Glutamatergic neuron (in vitro differentiated cells): ENCODE results near the gene ADSS1. TPM values are rescaled to one million over a fixed set of nuclear protein-coding genes. Genes with fewer than 3 reads are reported as not detected.

Experiments used
- DNase-seq: peaks from one replicate; pipeline ENCODE4 v3.0.0; 2022
- H3K27ac Mint-ChIP-seq: one replicate; pipeline ENCODE4 v1.8.0; 2020; ENCODE audit warnings: mild to moderate bottlenecking, mixed read lengths, inconsistent platforms; ENCODE audit not compliant: unreplicated experiment
- H3K27me3 Mint-ChIP-seq: one replicate; pipeline ENCODE4 v1.8.0; 2020; ENCODE audit warnings: mild to moderate bottlenecking, moderate library complexity, mixed read lengths, inconsistent platforms; ENCODE audit not compliant: unreplicated experiment
- H3K36me3 Mint-ChIP-seq: one replicate; pipeline ENCODE4 v1.8.0; 2020; ENCODE audit warnings: mild to moderate bottlenecking, mixed read lengths, inconsistent platforms; ENCODE audit not compliant: unreplicated experiment
- H3K4me1 Mint-ChIP-seq: one replicate; pipeline ENCODE4 v1.8.0; 2020; ENCODE audit warnings: mild to moderate bottlenecking, low read depth, mixed read lengths, inconsistent platforms; ENCODE audit not compliant: unreplicated experiment
- H3K4me3 Mint-ChIP-seq: one replicate; pipeline ENCODE4 v1.8.0; 2020; ENCODE audit warnings: mild to moderate bottlenecking, mixed read lengths, inconsistent platforms; ENCODE audit not compliant: unreplicated experiment
- H3K9me3 Mint-ChIP-seq: one replicate; pipeline ENCODE4 v1.8.0; 2020; ENCODE audit warnings: mild to moderate bottlenecking, moderate library complexity, mixed read lengths, inconsistent platforms; ENCODE audit not compliant: unreplicated experiment
- total RNA-seq: library from RNA; stranded (reverse); fragmentation: NEBNext Ultra II Directional; extraction: Animal tissue kit (Norgen Biotek cat#: 25700); gene quantifications from one replicate; pipeline ENCODE4 v1.2.1, GENCODE V29; 2021; ENCODE audit not compliant: unreplicated experiment
- TF ChIP-seq, protein P1 (sequence below): fragments of 200-600 bp; sonication (generic); IDR thresholded peaks from one replicate; pipeline ENCODE4 v1.5.0; 2021; ENCODE audit not compliant: partially characterized antibody, unreplicated experiment

The ADSS1 gene
- total RNA-seq, 1 donor from 2014 or later = 45.1 TPM

DNA sequence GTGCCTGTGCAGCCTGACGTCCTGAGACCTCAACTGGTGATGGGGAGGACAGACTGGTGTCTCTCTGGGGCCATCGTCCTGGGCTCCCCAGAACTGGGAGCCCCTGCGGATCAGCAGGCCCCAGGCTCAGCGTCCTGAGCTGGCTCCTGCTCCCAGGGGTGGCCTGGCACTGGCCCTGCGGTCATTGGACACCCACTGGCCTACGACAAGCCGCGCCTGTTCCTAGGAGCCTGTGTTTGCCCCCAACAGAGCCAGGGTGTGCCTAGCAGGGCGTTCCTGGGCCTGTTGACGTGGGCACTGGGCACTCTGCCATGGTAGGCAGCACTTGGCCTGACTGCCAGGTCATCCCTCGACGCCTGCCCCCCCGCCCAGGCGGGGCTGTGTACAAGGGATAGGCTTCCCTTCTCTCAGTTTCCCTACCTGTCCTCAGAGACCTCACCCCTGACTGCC is 8.4 kb downstream of the ADSS1 start:
- Mint-ChIP-seq H3K9me3 (peaks cover 9% of the 10 kb centered on the region), H3K36me3 (no peaks in the 10 kb centered on the region), H3K27me3 (peaks cover 3% of the 10 kb centered on the region), H3K4me1 (no peaks in the 10 kb centered on the region), H3K27ac (no peak overlapping the region), H3K4me3 (no peak overlapping the region)
- DNase-seq = no peak
- TF ChIP-seq, protein P1, sequence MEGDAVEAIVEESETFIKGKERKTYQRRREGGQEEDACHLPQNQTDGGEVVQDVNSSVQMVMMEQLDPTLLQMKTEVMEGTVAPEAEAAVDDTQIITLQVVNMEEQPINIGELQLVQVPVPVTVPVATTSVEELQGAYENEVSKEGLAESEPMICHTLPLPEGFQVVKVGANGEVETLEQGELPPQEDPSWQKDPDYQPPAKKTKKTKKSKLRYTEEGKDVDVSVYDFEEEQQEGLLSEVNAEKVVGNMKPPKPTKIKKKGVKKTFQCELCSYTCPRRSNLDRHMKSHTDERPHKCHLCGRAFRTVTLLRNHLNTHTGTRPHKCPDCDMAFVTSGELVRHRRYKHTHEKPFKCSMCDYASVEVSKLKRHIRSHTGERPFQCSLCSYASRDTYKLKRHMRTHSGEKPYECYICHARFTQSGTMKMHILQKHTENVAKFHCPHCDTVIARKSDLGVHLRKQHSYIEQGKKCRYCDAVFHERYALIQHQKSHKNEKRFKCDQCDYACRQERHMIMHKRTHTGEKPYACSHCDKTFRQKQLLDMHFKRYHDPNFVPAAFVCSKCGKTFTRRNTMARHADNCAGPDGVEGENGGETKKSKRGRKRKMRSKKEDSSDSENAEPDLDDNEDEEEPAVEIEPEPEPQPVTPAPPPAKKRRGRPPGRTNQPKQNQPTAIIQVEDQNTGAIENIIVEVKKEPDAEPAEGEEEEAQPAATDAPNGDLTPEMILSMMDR = no peak

DNA sequence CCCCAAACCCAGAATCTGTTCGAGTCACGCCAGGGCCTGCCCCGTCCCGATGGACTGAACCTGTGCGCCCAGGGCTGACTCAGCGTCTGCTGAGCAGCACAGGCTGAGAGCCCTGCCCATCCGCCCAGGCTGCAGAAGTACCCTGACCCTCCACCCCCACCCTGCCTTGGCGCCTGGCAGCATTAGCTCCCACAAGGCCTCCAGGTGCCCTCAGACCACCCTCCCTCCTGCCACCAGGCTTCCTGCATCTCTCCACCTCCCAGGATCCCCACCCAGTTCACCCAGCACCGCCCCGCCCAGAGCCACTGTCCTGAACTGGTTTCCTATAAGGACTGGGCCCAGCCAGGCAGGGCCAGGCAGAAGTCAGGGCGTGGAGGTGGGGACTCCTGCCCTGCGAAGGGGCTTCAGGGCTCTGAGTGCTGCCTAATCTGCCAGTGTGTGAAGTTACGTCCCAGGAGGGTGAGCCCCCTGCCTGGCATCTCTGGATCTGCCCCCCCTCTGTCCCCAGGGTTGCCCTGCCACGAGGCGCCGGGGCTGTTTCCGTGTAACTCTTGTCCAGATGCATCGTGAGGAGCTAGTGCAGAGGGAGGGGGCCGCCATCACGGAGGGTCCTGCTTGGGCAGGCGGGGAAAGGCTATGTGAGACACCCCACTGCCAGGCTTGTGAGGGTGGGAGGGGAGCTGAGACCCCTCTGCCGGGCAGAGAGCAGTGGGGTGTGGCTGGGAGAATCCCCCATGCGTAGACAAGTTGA is 9.1 kb downstream of the ADSS1 start:
- H3K4me3 Mint-ChIP-seq = no peak overlapping the region
- no peak for DNase-seq
- no peak overlapping the region for H3K27ac Mint-ChIP-seq
- no peaks in the 10 kb centered on the region for H3K4me1 Mint-ChIP-seq
- H3K27me3 Mint-ChIP-seq = peaks cover 1% of the 10 kb centered on the region
- no peaks in the 10 kb centered on the region for H3K36me3 Mint-ChIP-seq
- TF ChIP-seq, protein P1 = no peak
- H3K9me3 Mint-ChIP-seq = peaks cover 7% of the 10 kb centered on the region

- H3K27ac Mint-ChIP-seq = no peak overlapping the region
- H3K4me1 Mint-ChIP-seq = no peaks in the 10 kb centered on the region
- H3K27me3 Mint-ChIP-seq = peaks cover 1% of the 10 kb centered on the region
- TF ChIP-seq, protein P1 = no peak
- no peak for DNase-seq
- H3K9me3 Mint-ChIP-seq = peaks cover 7% of the 10 kb centered on the region
- no peaks in the 10 kb centered on the region for H3K36me3 Mint-ChIP-seq
- no peak overlapping the region for H3K4me3 Mint-ChIP-seq
These were observed 10.1 kb downstream of the ADSS1 start for GRCh38 chr14:104734051-104734587.

GRCh38 chr14:104734601-104734990 is 10.6 kb downstream of the ADSS1 start:
- TF ChIP-seq, protein P1 = no peak
- H3K9me3 Mint-ChIP-seq = peaks cover 7% of the 10 kb centered on the region
- peaks cover 1% of the 10 kb centered on the region for H3K27me3 Mint-ChIP-seq
- H3K27ac Mint-ChIP-seq = no peak overlapping the region
- H3K4me3 Mint-ChIP-seq = no peak overlapping the region
- H3K4me1 Mint-ChIP-seq = no peaks in the 10 kb centered on the region
- DNase-seq = no peak
- no peaks in the 10 kb centered on the region for H3K36me3 Mint-ChIP-seq
